Measurements from ENCODE around the gene EIF4B. TPM values are rescaled to one million over a fixed set of nuclear protein-coding genes. Genes with fewer than 3 reads are reported as not detected.

The EIF4B gene
- total RNA-seq, 1 experiment from 2014 or later = 351 TPM

GRCh38 chr12:53091756-53092155 lies 85.5 kb downstream of the EIF4B start:
- H3K36me3 ChIP-seq (ENCODE audit: control insufficient read depth, insufficient read depth, low read length) = no peaks in the 10 kb centered on the region
- TF ChIP-seq TCF7L2 (IDR thresholded peaks at IDR 0.05; ENCODE audit: low read depth, low read length) = no peak
- no peak for TF ChIP-seq SIN3A (IDR thresholded peaks at IDR 0.05; ENCODE audit: borderline replicate concordance, insufficient read depth, low read depth, low read length)
- no peak for TF ChIP-seq CTCF (IDR thresholded peaks at IDR 0.05)
- no peak for TF ChIP-seq POLR2AphosphoS5 (IDR thresholded peaks at IDR 0.05; ENCODE audit: low read depth, low read length)
- no peak for TF ChIP-seq REST (IDR thresholded peaks at IDR 0.05; ENCODE audit: insufficient read depth in 1 of 2, low read depth in 2 of 2, low read length in 1 of 2)
- H3K9me3 ChIP-seq (ENCODE audit: control insufficient read depth, insufficient read depth, low read depth, low read length) = no peaks in the 10 kb centered on the region
- H3K4me3 ChIP-seq (ENCODE audit: low read depth in 2 of 2, low read length in 2 of 2) = no peak overlapping the region
- DNase-seq (ENCODE audit: low read depth, low spot score) (no peak), ATAC-seq (no peak)
- H3K4me1 ChIP-seq (ENCODE audit: control insufficient read depth, insufficient read depth, low read length) = no peaks in the 10 kb centered on the region
- CTCF ChIA-PET = no interaction called here
- in situ Hi-C loops (cut with HindIII; ENCODE audit: low pct_unique_long_range_greater_than_20kb, low sequenced_read_pairs) = no loop called here
- no peaks in the 10 kb centered on the region for H3K27me3 ChIP-seq (ENCODE audit: control insufficient read depth, insufficient read depth, low read length)
- intact Hi-C loops (cut with micrococcal nuclease; ENCODE audit: unreplicated experiment) = no loop called here
- no TSS peak for BruUV-seq (replicated peaks)
- H3K27ac ChIP-seq (ENCODE audit: low read length) = no peak overlapping the region
- POLR2A ChIA-PET = no interaction called here

Small RNA genes lying within 50 kb of the gene (microRNA-seq; reads per million reads assigned to microRNA genes)
- gene MIR6757 (ENCODE audit: unreplicated experiment) = not detected

Other genes with a start within 250 kb of the EIF4B start
- not detected for gene KRT76, start 229.1 kb upstream of the EIF4B start, total RNA-seq (2021; ENCODE audit: unreplicated experiment)
- gene KRT3, start 210.3 kb upstream of the EIF4B start, total RNA-seq (2021; ENCODE audit: unreplicated experiment) = not detected
- gene KRT4, start 192.3 kb upstream of the EIF4B start, total RNA-seq (2021; ENCODE audit: unreplicated experiment) = 0.15 TPM
- not detected for gene KRT79, start 172.1 kb upstream of the EIF4B start, total RNA-seq (2021; ENCODE audit: unreplicated experiment)
- not detected for gene KRT78, start 157.5 kb upstream of the EIF4B start, total RNA-seq (2021; ENCODE audit: unreplicated experiment)
- gene KRT8, start 101.4 kb upstream of the EIF4B start, total RNA-seq (2021; ENCODE audit: unreplicated experiment) = 6,125 TPM
- 4,079 TPM for gene KRT18, start 57.3 kb upstream of the EIF4B start, total RNA-seq (2021; ENCODE audit: unreplicated experiment)
- 48.1 TPM for gene TNS2, start 43.6 kb downstream of the EIF4B start, total RNA-seq (2021; ENCODE audit: unreplicated experiment)
- 25.0 TPM for gene SPRYD3, start 72.9 kb downstream of the EIF4B start, total RNA-seq (2021; ENCODE audit: unreplicated experiment)
- gene IGFBP6, start 91.2 kb downstream of the EIF4B start, total RNA-seq (2021; ENCODE audit: unreplicated experiment) = 4.7 TPM
- gene SOAT2, start 97.0 kb downstream of the EIF4B start, total RNA-seq (2021; ENCODE audit: unreplicated experiment) = not detected
- 46.8 TPM for gene ZNF740, start 174.3 kb downstream of the EIF4B start, total RNA-seq (2021; ENCODE audit: unreplicated experiment)
- 15.4 TPM for gene CSAD, start 174.5 kb downstream of the EIF4B start, total RNA-seq (2021; ENCODE audit: unreplicated experiment)
- 0.98 TPM for gene ITGB7, start 200.8 kb downstream of the EIF4B start, total RNA-seq (2021; ENCODE audit: unreplicated experiment)
- gene RARG, start 225.8 kb downstream of the EIF4B start, total RNA-seq (2021; ENCODE audit: unreplicated experiment) = 41.2 TPM